ENCODE data around the gene IGFBP2. TPM values are rescaled to one million over a fixed set of nuclear protein-coding genes. Genes with fewer than 3 reads are reported as not detected.

IGFBP2 gene
- total RNA-seq, 1 experiment from 2014 or later, result 54.8 TPM

DNA sequence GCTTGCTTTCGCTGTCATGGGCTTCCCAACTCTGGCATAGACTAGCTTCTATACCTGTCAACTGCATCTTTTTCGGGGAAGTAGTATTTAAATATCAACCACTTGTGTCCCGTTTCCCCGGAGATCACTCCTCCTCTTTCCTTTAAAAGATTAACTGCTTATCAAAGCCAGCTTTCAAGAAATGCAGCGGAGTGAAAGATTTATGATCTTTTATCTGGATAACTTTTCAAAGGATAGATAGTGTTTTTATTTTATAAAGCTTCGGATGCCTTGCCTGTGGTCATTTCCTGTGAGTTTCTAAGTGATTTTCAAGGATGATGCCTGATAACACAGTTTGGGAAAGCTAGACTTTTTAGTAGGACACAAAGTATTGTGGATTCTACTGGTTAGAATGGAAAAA is 65.1 kb downstream of the IGFBP2 start:
- ChIA-PET CTCF (interaction anchor here (0.5 to 0.6 kb wide), 2 partner anchors 12 to 812 kb away, joined by 3 to 4 read pairs; no protein-coding TSS in a partner anchor), POLR2A (no interaction called here)
- intact Hi-C loops (cut with micrococcal nuclease; ENCODE audit: unreplicated experiment) (loop anchor here (5.0 to 10.0 kb wide), 3 partner anchors 447 to 1019 kb away; no protein-coding TSS in a partner anchor), in situ Hi-C loops (cut with HindIII; ENCODE audit: low pct_unique_long_range_greater_than_20kb, low sequenced_read_pairs) (no loop called here)
- H3K36me3 ChIP-seq (ENCODE audit: control insufficient read depth, insufficient read depth, low read length), result no peaks in the 10 kb centered on the region
- no peak overlapping the region for H3K4me3 ChIP-seq (ENCODE audit: low read depth in 2 of 2, low read length in 2 of 2)
- no peak for ATAC-seq
- no peak for DNase-seq (ENCODE audit: low read depth, low spot score)
- peaks cover 5% of the 10 kb centered on the region for H3K4me1 ChIP-seq (ENCODE audit: control insufficient read depth, insufficient read depth, low read length)
- TF ChIP-seq, protein P1, sequence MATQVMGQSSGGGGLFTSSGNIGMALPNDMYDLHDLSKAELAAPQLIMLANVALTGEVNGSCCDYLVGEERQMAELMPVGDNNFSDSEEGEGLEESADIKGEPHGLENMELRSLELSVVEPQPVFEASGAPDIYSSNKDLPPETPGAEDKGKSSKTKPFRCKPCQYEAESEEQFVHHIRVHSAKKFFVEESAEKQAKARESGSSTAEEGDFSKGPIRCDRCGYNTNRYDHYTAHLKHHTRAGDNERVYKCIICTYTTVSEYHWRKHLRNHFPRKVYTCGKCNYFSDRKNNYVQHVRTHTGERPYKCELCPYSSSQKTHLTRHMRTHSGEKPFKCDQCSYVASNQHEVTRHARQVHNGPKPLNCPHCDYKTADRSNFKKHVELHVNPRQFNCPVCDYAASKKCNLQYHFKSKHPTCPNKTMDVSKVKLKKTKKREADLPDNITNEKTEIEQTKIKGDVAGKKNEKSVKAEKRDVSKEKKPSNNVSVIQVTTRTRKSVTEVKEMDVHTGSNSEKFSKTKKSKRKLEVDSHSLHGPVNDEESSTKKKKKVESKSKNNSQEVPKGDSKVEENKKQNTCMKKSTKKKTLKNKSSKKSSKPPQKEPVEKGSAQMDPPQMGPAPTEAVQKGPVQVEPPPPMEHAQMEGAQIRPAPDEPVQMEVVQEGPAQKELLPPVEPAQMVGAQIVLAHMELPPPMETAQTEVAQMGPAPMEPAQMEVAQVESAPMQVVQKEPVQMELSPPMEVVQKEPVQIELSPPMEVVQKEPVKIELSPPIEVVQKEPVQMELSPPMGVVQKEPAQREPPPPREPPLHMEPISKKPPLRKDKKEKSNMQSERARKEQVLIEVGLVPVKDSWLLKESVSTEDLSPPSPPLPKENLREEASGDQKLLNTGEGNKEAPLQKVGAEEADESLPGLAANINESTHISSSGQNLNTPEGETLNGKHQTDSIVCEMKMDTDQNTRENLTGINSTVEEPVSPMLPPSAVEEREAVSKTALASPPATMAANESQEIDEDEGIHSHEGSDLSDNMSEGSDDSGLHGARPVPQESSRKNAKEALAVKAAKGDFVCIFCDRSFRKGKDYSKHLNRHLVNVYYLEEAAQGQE (IDR thresholded peaks at IDR 0.05; ENCODE audit: insufficient read depth in 1 of 2, low read depth in 2 of 2, low read length in 1 of 2), result no peak
- TF ChIP-seq POLR2AphosphoS5 (IDR thresholded peaks at IDR 0.05; ENCODE audit: low read depth, low read length) (no peak), TCF7L2 (IDR thresholded peaks at IDR 0.05; ENCODE audit: low read depth, low read length) (no peak), SIN3A (IDR thresholded peaks at IDR 0.05; ENCODE audit: borderline replicate concordance, insufficient read depth, low read depth, low read length) (no peak)
- TF ChIP-seq, protein P2, sequence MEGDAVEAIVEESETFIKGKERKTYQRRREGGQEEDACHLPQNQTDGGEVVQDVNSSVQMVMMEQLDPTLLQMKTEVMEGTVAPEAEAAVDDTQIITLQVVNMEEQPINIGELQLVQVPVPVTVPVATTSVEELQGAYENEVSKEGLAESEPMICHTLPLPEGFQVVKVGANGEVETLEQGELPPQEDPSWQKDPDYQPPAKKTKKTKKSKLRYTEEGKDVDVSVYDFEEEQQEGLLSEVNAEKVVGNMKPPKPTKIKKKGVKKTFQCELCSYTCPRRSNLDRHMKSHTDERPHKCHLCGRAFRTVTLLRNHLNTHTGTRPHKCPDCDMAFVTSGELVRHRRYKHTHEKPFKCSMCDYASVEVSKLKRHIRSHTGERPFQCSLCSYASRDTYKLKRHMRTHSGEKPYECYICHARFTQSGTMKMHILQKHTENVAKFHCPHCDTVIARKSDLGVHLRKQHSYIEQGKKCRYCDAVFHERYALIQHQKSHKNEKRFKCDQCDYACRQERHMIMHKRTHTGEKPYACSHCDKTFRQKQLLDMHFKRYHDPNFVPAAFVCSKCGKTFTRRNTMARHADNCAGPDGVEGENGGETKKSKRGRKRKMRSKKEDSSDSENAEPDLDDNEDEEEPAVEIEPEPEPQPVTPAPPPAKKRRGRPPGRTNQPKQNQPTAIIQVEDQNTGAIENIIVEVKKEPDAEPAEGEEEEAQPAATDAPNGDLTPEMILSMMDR (IDR thresholded peaks at IDR 0.05), result no peak
- H3K27ac ChIP-seq (ENCODE audit: low read length), result no peak overlapping the region
- peaks cover 32% of the 10 kb centered on the region for H3K27me3 ChIP-seq (ENCODE audit: control insufficient read depth, insufficient read depth, low read length)
- no TSS peak for BruUV-seq (replicated peaks)
- H3K9me3 ChIP-seq (ENCODE audit: control insufficient read depth, insufficient read depth, low read depth, low read length), result no peaks in the 10 kb centered on the region

DNA sequence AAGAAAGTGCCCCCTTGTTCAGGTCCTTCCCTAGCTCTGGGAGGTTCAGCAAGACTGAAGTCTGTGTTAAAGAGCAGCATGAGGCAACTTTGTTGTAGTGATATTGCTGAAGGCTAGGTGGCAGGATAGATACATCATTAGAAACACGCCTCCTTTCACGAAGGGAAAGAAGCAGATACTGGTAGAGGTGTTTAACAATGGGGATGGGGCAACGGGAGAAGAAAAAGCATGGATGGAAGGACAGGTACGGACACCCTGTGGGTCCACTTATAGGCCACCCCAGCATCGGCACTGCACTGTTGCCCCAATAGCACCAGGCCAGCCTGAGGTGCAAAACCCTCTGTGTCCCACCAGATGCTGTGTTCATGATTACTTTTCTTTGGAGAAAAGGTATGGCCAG is 65.7 kb downstream of the IGFBP2 start:
- TF ChIP-seq, protein P2 (IDR thresholded peaks at IDR 0.05), result peak; percentile 73
- TF ChIP-seq, protein P1 (IDR thresholded peaks at IDR 0.05; ENCODE audit: insufficient read depth in 1 of 2, low read depth in 2 of 2, low read length in 1 of 2), result no peak
- BruUV-seq (replicated peaks), result no TSS peak
- no peak overlapping the region for H3K4me3 ChIP-seq (ENCODE audit: low read depth in 2 of 2, low read length in 2 of 2)
- H3K27me3 ChIP-seq (ENCODE audit: control insufficient read depth, insufficient read depth, low read length), result peaks cover 25% of the 10 kb centered on the region
- CTCF ChIA-PET, result interaction anchor here (0.6 kb wide), 1 partner anchor 811 kb away, joined by 4 read pairs; no protein-coding TSS in a partner anchor
- H3K9me3 ChIP-seq (ENCODE audit: control insufficient read depth, insufficient read depth, low read depth, low read length), result no peaks in the 10 kb centered on the region
- ATAC-seq, result peak; percentile 73
- in situ Hi-C loops (cut with HindIII; ENCODE audit: low pct_unique_long_range_greater_than_20kb, low sequenced_read_pairs), result no loop called here
- peaks cover 2% of the 10 kb centered on the region for H3K4me1 ChIP-seq (ENCODE audit: control insufficient read depth, insufficient read depth, low read length)
- no peak overlapping the region for H3K27ac ChIP-seq (ENCODE audit: low read length)
- DNase-seq (ENCODE audit: low read depth, low spot score), result peak; percentile 27
- H3K36me3 ChIP-seq (ENCODE audit: control insufficient read depth, insufficient read depth, low read length), result no peaks in the 10 kb centered on the region
- intact Hi-C loops (cut with micrococcal nuclease; ENCODE audit: unreplicated experiment), result loop anchor here (5.0 to 10.0 kb wide), 3 partner anchors 446 to 1018 kb away; no protein-coding TSS in a partner anchor
- POLR2A ChIA-PET, result no interaction called here
